Renal pelvis (tissue), 4 donors: Measurements from ENCODE around the gene SPCS2. TPM values are rescaled to one million over a fixed set of nuclear protein-coding genes. Genes with fewer than 3 reads are reported as not detected.
"Not testable (repeated sequence)": the region's sequence is repeated elsewhere in the genome, so short reads cannot be mapped to it uniquely, and the experiment has no call there.

ENCODE experiments used
- DNase-seq: peaks from one replicate; pipeline ENCODE4 v3.0.0-alpha.2; 2013
- polyA plus RNA-seq, 3 donors: library from polyadenylated mRNA; unstranded; fragments of 120-200 nt; gene quantifications; one replicate each; pipeline ENCODE4 v1.2.1, GENCODE V29; 2013; ENCODE audit not compliant: insufficient read length in 3 of 3

SPCS2 gene
- polyA plus RNA-seq, 3 donors: 202 to 217 (median 207) TPM

DNA sequence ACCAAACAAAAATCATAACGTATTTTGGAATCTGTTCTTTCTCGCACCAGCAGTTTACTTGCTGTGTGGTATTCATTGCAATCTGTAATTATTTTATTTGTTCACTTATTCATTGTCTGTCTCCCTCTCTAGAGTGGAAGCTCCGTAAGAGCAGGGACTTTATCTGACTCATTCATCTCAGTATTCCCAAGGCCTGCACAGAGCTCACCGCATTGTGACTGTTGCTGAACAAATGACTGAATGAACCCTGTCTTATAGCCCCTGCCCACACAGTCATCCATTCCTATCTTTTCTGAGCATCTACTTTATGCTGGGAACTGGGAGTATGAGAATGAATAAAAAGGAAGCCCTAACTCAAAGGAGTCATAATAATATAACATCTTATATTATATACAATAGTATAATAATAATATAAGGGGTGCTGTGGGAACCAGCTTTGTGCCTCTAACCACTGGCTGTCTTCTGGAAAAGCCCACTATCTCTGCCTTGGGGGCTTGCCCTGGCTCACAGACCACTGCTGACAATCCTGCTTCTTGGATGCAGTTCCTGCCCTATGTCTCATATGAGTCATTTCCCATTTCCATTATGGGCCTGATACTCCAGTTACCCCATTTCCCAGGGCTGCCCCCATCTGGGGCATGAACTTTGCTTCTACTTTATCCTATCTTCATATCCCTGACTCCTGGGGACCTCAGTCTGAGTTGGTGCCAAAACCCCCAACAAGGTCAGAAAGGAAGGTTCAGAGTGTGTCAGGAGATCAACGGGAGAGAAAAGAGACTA is 11.2 kb upstream of the SPCS2 start:
- no peak for DNase-seq

DNA sequence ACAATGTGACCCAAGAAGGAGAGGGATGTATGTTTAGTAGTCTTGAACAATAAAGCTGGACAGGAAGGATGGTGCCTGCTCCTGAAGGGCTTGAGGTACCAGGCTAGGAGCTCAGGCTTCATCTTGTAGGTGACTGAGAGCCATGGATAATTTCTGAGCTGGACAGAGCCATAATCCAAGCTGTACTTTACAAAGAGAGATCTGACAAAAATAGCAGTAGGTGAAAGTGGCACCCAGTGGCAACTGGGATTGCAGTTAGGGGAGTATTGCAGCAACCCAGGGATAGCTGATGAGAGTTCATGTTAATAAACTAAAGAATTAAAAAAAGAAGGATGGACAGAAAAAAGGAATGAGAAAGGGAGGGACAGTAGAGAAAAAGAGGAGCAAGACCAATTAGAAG is 7.6 kb upstream of the SPCS2 start:
- DNase-seq: no peak

- no peak for DNase-seq
These were observed 6.8 kb upstream of the SPCS2 start for GRCh38 chr11:74942073-74942759.

DNA sequence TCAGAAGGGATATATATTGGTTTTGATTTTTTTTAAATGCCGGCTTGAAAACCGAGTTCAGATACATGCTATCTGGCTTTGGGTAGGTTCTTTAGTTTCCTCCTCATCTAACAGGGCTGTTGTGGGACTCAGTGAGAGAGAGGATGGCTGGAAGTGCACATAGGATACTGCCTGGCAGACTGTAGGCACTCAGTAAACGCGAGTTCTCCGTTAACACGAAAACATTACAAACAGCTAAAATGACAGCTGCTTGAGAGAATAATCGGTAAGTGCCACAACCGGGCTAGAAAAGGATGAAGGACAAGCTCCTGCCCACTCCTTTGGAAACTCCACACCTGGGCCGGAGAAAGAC is 544 bp upstream of the SPCS2 start:
- DNase-seq: no peak

GRCh38 chr11:74949753-74950137 is 679 bp downstream of the SPCS2 start:
- no peak for DNase-seq

- DNase-seq: no peak
These were observed 1.4 kb downstream of the SPCS2 start for GRCh38 chr11:74950374-74950969.

DNA sequence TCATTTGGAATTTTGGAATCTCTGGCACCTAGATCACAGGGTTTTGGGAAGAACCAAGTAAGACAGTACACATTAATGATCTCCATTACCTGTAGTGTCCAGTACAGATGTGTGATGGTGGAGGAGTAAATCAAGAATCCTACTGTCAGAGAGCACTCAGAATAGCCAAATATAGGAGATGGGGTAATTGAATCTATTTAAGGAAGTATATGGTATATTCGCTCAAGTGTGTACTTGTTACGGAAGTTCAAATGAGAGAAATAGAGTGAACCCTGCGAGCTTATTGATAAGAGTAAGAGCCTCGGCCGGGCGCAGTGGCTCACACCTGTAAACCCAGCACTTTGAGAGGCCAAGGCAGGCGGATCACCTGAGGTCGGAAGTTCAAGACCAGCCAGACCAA is 2.2 kb downstream of the SPCS2 start:
- no peak for DNase-seq

DNA sequence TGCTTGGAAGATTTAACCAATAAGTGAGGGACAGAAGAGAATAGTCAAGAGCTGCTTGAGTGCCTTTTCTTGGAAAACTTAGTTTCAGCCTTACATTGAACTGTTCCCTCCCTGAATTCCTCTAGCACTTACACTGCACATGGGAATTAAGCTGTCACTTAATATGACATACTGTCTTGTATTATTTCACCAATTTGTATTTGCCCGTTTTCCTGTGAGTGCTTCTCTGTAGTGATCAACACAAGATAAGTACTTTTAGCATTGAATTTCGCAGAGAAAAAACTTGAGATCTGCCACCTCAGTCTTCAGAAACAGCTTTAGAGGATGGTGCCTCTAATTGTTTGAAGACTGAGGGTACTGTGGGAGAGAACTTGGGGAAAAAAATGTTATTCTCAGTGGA is 3.7 kb downstream of the SPCS2 start:
- DNase-seq: no peak

GRCh38 chr11:74953451-74953850 is 4.4 kb downstream of the SPCS2 start:
- DNase-seq: no peak

- no peak for DNase-seq
These were observed 5.1 kb downstream of the SPCS2 start for GRCh38 chr11:74954199-74954598.

GRCh38 chr11:74956397-74957015 is 7.4 kb downstream of the SPCS2 start:
- DNase-seq: no peak

- no peak for DNase-seq
These were observed 9.0 kb downstream of the SPCS2 start for GRCh38 chr11:74957937-74958629.

- DNase-seq: not testable (repeated sequence)
These were observed 11.1 kb downstream of the SPCS2 start for GRCh38 chr11:74960128-74960527.

DNA sequence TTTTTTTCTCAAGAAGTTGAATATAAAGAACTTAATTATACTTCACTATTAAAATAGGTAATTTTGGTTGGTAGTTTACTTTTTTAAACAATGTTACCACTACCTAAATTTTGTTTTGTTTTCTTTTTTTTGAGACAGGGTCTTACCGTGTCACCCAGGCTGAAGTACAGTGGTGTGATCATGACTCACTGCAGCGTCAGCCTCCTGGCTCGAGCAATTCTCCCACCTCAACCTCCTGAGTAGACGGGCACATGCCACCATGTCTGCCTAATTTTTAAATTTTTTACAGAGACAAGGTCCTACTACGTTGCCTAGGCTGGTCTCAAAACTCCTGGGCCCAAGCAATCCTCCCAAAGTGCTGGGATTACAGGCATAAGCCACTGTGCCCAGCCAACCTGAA is 17.6 kb downstream of the SPCS2 start:
- no peak for DNase-seq

DNA sequence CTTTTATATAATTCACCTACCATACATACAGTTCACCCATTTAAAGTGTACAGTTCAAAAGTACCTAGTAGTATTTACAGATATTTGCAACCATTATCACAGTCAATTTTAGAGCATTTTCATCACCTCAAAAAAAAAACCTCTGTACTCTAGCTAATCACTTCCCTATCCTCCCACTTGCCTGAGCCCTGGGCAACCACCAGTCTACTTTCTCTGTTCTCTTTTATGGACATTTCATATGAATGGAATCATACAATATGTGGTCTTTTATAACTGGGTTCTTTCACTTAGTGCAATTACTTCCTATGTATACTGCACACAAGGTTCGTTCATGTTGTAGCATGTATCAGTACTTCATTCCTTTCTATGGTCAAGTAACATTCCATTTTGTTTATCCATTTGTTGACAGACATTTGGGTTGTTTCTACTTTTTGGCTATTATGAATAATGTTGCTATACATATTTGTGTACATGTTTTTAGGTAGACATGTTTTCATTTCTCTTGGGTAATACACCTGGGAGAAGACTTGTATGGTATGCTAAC is 21.9 kb downstream of the SPCS2 start:
- no peak for DNase-seq

GRCh38 chr11:74971424-74971823 is 22.4 kb downstream of the SPCS2 start:
- DNase-seq: no peak

- no peak for DNase-seq
These were observed 29.0 kb downstream of the SPCS2 start for GRCh38 chr11:74978041-74978440.

DNA sequence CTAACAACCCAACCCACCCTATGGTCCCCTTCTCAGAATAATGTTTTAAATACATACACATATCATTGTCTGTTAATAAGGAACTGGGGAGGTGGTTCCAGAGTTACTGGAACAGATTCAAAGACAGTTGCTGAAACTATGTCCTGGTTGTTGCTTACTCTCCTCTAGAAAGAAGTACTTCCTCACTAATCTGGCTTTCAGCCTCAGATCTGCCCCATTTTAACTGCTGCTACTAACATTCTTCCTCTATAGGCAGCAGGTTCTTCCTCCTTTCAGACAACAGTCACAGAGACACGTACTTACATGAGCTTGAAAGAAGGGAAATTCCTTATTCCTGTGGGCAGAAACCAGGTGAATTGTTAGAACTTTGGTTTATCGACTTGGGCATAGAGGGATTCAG is 31.6 kb downstream of the SPCS2 start:
- DNase-seq: no peak

- DNase-seq: no peak
These were observed 32.8 kb downstream of the SPCS2 start for GRCh38 chr11:74981888-74982287.

DNA sequence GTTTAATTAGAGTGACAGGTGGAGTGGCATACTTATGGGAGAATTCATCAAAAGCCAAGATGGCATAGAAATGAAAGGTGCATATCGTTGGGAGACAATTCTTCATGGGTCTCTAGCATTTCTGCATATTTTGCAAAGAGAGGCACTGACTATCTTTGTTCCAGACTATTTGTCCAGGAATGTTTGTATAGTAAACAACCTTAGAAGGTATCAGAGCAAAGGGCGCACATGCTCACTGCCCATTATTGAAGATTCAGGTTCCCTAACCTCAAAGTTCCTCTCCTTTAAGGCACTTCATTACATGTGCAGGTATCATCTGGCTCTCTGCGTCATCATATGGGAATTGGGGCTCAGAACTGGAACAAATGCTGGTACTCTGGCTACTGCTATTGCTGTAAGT is 35.0 kb downstream of the SPCS2 start:
- no peak for DNase-seq

DNA sequence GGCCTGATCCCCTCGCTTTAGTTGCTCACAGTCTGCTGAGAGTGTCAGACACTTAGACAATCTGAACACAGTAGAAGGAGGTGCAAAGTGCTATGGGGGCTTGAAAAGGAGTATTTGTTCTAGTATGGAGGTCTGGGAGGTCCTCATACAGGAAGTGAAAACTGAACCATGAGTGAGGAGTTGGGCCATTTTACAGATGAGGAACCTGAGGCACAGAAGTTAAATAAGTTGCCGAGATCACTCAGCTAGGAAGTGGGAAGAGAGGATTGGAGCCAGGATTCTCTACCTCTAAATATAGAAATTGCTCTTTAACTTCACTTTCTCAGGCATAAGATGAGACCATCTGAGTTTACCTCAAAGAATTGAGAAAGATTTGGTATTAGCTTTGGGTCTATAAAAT is 35.7 kb downstream of the SPCS2 start:
- DNase-seq: no peak
